OCI-LY7 (cell line): ENCODE data around the gene CST3. TPM values are rescaled to one million over a fixed set of nuclear protein-coding genes. Genes with fewer than 3 reads are reported as not detected.

ENCODE experiments used
- BruUV-seq: library from RNA; stranded (reverse); fragments of 400-500 nt; replicated peaks from 2 replicates; lab custom pipeline; 2021; lab: Mats Ljungman, UMichigan
- CTCF ChIA-PET: fragments of 300-600 bp; sonication (Branson Sonifier 250); formaldehyde crosslinking; loops from one replicate; lab custom pipeline; 2022; ENCODE audit warnings: antibody characterized with exemption; ENCODE audit not compliant: unreplicated experiment; lab: Charles Lee
- POLR2A ChIA-PET: fragments of 300-600 bp; sonication (Branson Sonifier 250); formaldehyde crosslinking; loops from one replicate; lab custom pipeline; 2022; ENCODE audit warnings: antibody characterized with exemption; lab: Charles Lee
- DNase-seq: peaks from one replicate; pipeline ENCODE4 v3.0.0-alpha.2; 2015; ENCODE audit warnings: low spot score
- H2AFZ ChIP-seq: fragments of 200-600 bp; sonication (generic), shearing (Covaris generic); 2 replicates; pipeline ENCODE4 v1.6.1; 2014; ENCODE audit warnings: mild to moderate bottlenecking, antibody characterized with exemption, low read length, moderate library complexity
- H3K27ac ChIP-seq: fragments of 200-600 bp; sonication (generic); 2 replicates; pipeline ENCODE4 v1.5.1; 2014; ENCODE audit warnings: mixed run types, low read depth, mild to moderate bottlenecking, moderate library complexity, low read length, inconsistent platforms; ENCODE audit not compliant: poor library complexity, severe bottlenecking
- H3K36me3 ChIP-seq: fragments of 200-600 bp; sonication (generic); 2 replicates; pipeline ENCODE4 v1.6.1; 2014; ENCODE audit warnings: mild to moderate bottlenecking, antibody characterized with exemption, low read length, moderate library complexity, mixed read lengths; ENCODE audit not compliant: insufficient read depth
- H3K4me1 ChIP-seq: fragments of 200-600 bp; sonication (generic); 2 replicates; pipeline ENCODE4 v1.5.1; 2014; ENCODE audit warnings: mild to moderate bottlenecking, low read length; ENCODE audit not compliant: insufficient read depth, poor library complexity, severe bottlenecking
- H3K4me2 ChIP-seq: fragments of 200-600 bp; sonication (generic); 2 replicates; pipeline ENCODE4 v1.6.1; 2014; ENCODE audit warnings: mild to moderate bottlenecking, low read length
- H3K4me3 ChIP-seq: fragments of 200-600 bp; sonication (generic); 2 replicates; pipeline ENCODE4 v1.5.1; 2014; ENCODE audit warnings: mild to moderate bottlenecking, low read depth, low read length; ENCODE audit not compliant: poor library complexity, severe bottlenecking
- H3K79me2 ChIP-seq: fragments of 200-600 bp; sonication (generic); 2 replicates; pipeline ENCODE4 v1.6.1; 2016; ENCODE audit warnings: low read depth, mild to moderate bottlenecking, low read length, moderate library complexity, mixed read lengths; ENCODE audit not compliant: insufficient read depth
- H3K9me2 ChIP-seq: fragments of 200-600 bp; sonication (generic); 2 replicates; pipeline ENCODE4 v1.6.1; 2016; ENCODE audit warnings: mild to moderate bottlenecking, low read length, mixed read lengths; ENCODE audit not compliant: insufficient read depth
- H3K9me3 ChIP-seq: fragments of 200-600 bp; sonication (generic); 2 replicates; pipeline ENCODE4 v1.6.1; 2014; ENCODE audit warnings: mild to moderate bottlenecking, mixed run types, low read length, mixed read lengths
- H4K20me1 ChIP-seq: fragments of 200-600 bp; sonication (generic); 2 replicates; pipeline ENCODE4 v1.6.1; 2014; ENCODE audit warnings: mild to moderate bottlenecking, antibody characterized with exemption, low read length, moderate library complexity, mixed read lengths; ENCODE audit not compliant: insufficient read depth
- EZH2phosphoT487 ChIP-seq: fragments of 200-600 bp; sonication (generic); IDR thresholded peaks from 2 replicates; pipeline ENCODE4 v1.6.1; 2018; ENCODE audit warnings: low read depth, borderline replicate concordance, mild to moderate bottlenecking, mixed run types, antibody characterized with exemption, low read length, moderate library complexity, mixed read lengths
- intact Hi-C: fragments of 100-400 bp; cut with micrococcal nuclease; formaldehyde crosslinking; loops from one replicate; pipeline ENCODE4 v1.10.0; 2022; ENCODE audit not compliant: unreplicated experiment
- total RNA-seq, 2 experiments: library from RNA; depleted of rRNA in 1 of 2; stranded (reverse); fragments of >200 nt in 1 of 2; shearing (Covaris generic) in 1 of 2; gene quantifications; 2 replicates each; pipeline ENCODE4 v1.2.3, GENCODE V29; 2014 to 2022
- TF ChIP-seq, protein P1 (sequence below): fragments of 200-600 bp; sonication (generic); conservative IDR thresholded peaks from 2 replicates; pipeline ENCODE4 v1.5.1; 2014; ENCODE audit warnings: mild to moderate bottlenecking, antibody characterized with exemption, low read length, moderate library complexity, mixed read lengths

Gene CST3
- total RNA-seq, 2 experiments from 2014 or later: not detected

DNA sequence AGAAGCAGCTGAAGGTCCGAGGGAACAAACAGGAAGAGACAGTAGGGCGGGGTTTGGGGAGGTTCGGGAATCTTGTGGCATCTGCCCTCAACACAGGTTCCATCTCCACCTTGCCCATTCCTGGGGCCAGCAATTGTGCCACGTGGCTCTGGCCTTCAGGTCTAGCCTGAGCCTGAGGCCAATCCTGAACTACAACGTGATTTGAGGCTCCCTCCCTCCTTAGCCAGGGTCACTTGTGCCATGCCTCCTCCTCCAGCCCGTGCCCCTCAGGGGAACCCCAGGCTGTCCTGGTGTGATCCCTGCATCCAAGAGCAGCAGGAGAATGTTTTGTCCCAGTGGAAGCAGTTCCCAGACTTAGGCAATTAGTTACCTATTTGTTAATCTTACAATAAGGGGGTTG is 35.1 kb downstream of the CST3 start:
- Histone ChIP-seq H3K9me3 (no peaks in the 10 kb centered on the region), H3K4me2 (no peak overlapping the region), H3K79me2 (no peaks in the 10 kb centered on the region), H3K4me3 (no peak overlapping the region), H3K36me3 (no peaks in the 10 kb centered on the region), H3K4me1 (no peaks in the 10 kb centered on the region), H2AFZ (no peak overlapping the region), H4K20me1 (no peaks in the 10 kb centered on the region), H3K9me2 (no peaks in the 10 kb centered on the region), H3K27ac (no peak overlapping the region)
- TF ChIP-seq, protein P1, sequence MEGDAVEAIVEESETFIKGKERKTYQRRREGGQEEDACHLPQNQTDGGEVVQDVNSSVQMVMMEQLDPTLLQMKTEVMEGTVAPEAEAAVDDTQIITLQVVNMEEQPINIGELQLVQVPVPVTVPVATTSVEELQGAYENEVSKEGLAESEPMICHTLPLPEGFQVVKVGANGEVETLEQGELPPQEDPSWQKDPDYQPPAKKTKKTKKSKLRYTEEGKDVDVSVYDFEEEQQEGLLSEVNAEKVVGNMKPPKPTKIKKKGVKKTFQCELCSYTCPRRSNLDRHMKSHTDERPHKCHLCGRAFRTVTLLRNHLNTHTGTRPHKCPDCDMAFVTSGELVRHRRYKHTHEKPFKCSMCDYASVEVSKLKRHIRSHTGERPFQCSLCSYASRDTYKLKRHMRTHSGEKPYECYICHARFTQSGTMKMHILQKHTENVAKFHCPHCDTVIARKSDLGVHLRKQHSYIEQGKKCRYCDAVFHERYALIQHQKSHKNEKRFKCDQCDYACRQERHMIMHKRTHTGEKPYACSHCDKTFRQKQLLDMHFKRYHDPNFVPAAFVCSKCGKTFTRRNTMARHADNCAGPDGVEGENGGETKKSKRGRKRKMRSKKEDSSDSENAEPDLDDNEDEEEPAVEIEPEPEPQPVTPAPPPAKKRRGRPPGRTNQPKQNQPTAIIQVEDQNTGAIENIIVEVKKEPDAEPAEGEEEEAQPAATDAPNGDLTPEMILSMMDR: no peak
- no peak for TF ChIP-seq EZH2phosphoT487
- POLR2A ChIA-PET: no interaction called here
- CTCF ChIA-PET: no interaction called here
- DNase-seq: no peak
- no TSS peak for BruUV-seq
- intact Hi-C loops: loop anchor here (10.0 kb wide), 1 partner anchor 908 kb away; no protein-coding TSS in a partner anchor

DNA sequence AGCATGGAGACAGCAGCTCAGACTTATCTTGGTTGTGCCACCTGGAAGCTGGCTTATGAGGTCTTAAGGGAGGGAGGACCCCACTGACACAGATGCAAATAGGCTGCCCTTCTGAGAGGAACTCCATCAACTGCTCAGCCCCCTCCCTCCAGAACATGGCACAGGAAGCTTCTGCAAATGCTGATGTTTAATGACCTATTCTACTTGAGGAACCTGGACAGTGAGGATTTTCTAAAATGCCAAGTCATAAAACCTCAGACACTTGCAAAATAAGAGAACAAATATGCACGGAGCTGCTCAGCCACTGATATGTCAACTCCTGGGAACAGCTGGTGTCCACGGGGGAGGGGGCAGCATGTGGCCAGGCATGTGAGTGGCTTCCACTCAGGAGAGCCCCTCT is 35.5 kb downstream of the CST3 start:
- CTCF ChIA-PET: no interaction called here
- no peaks in the 10 kb centered on the region for H4K20me1 ChIP-seq
- no peaks in the 10 kb centered on the region for H3K9me3 ChIP-seq
- H3K27ac ChIP-seq: no peak overlapping the region
- intact Hi-C loops: loop anchor here (10.0 kb wide), 1 partner anchor 907 kb away; no protein-coding TSS in a partner anchor
- POLR2A ChIA-PET: no interaction called here
- no TSS peak for BruUV-seq
- no peak for DNase-seq
- H3K79me2 ChIP-seq: no peaks in the 10 kb centered on the region
- no peaks in the 10 kb centered on the region for H3K9me2 ChIP-seq
- H2AFZ ChIP-seq: no peak overlapping the region
- H3K4me1 ChIP-seq: no peaks in the 10 kb centered on the region
- H3K4me3 ChIP-seq: no peak overlapping the region
- H3K36me3 ChIP-seq: no peaks in the 10 kb centered on the region
- H3K4me2 ChIP-seq: no peak overlapping the region
- TF ChIP-seq EZH2phosphoT487: no peak
- TF ChIP-seq, protein P1: no peak

DNA sequence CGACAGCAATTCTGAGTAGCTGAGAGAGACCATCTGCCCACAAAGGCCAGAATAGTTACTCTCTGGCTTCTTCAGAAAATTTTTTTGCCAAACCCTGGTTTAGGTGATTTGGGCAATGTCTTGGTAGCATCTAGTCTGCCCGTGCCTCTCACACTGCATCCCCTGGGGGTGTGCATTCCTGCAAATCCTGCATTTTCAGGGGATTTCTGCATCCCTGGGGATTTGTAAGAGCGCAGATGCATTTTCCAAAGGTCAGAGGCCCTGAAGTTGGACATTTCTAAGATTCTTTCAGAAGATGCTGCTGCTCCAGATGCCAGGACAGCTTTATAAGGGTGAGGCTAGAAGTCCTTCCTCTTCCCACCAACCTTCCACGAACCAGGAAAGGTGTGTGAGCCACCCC is 36.0 kb downstream of the CST3 start:
- Histone ChIP-seq H3K79me2 (no peaks in the 10 kb centered on the region), H3K4me3 (no peak overlapping the region), H3K36me3 (no peaks in the 10 kb centered on the region), H3K9me3 (no peaks in the 10 kb centered on the region), H3K9me2 (no peaks in the 10 kb centered on the region), H2AFZ (no peak overlapping the region), H3K27ac (no peak overlapping the region), H4K20me1 (no peaks in the 10 kb centered on the region), H3K4me1 (no peaks in the 10 kb centered on the region), H3K4me2 (no peak overlapping the region)
- CTCF ChIA-PET: no interaction called here
- intact Hi-C loops: loop anchor here (10.0 kb wide), 1 partner anchor 907 kb away; no protein-coding TSS in a partner anchor
- no peak for DNase-seq
- no peak for TF ChIP-seq EZH2phosphoT487
- TF ChIP-seq, protein P1: no peak
- no TSS peak for BruUV-seq
- POLR2A ChIA-PET: no interaction called here
